GM19468 (cell line): ENCODE measurements around the gene ADGRL4.
A peak's percentile ranks its signal among the peaks of the same experiment; 100 is the strongest.
"Not testable (repeated sequence)": the region's sequence is repeated elsewhere in the genome, so short reads cannot be mapped to it uniquely, and the experiment has no call there.

Experiments used
- ATAC-seq: cut with Tn5 transposase; IDR thresholded peaks from one replicate; pipeline ENCODE4 v1.9.1; 2021; ENCODE audit warnings: mild to moderate bottlenecking, moderate library complexity, moderate number of reproducible peaks; ENCODE audit not compliant: unreplicated experiment; ENCODE audit errors: extremely low read depth

The ADGRL4 gene

GRCh38 chr1:79006564-79006963, at the start of gene ADGRL4:
ADGRL4 (minus strand) TSS chr1:79006730; CDS start chr1:79006654, 76 bp downstream.
- ATAC-seq: no peak

GRCh38 chr1:79055856-79056255, 49.3 kb upstream of the ADGRL4 start:
- no peak for ATAC-seq

- ATAC-seq: peak; percentile 95
These were observed 46.4 kb upstream of the ADGRL4 start for GRCh38 chr1:79052829-79053449.

- ATAC-seq: no peak
These were observed 38.6 kb upstream of the ADGRL4 start for GRCh38 chr1:79044974-79045650.

- no peak for ATAC-seq
These were observed 37.0 kb upstream of the ADGRL4 start for GRCh38 chr1:79043506-79043905.

- ATAC-seq: no peak
These were observed 36.0 kb upstream of the ADGRL4 start for GRCh38 chr1:79042539-79042938.

GRCh38 chr1:79042117-79042516, 35.6 kb upstream of the ADGRL4 start:
- ATAC-seq: peak; percentile 41

GRCh38 chr1:79041666-79042065, 35.1 kb upstream of the ADGRL4 start:
- ATAC-seq: no peak

GRCh38 chr1:79040424-79041082, 34.0 kb upstream of the ADGRL4 start:
- ATAC-seq: peak; percentile 83

- no peak for ATAC-seq
These were observed 30.6 kb upstream of the ADGRL4 start for GRCh38 chr1:79037085-79037484.

- ATAC-seq: no peak
These were observed 6.0 kb upstream of the ADGRL4 start for GRCh38 chr1:79012500-79012899.

GRCh38 chr1:79010589-79010988, 4.1 kb upstream of the ADGRL4 start:
- no peak for ATAC-seq

GRCh38 chr1:79005945-79006344, 585 bp downstream of the ADGRL4 start:
- ATAC-seq: no peak

GRCh38 chr1:79004916-79005315, 1.6 kb downstream of the ADGRL4 start:
- ATAC-seq: no peak

GRCh38 chr1:78996791-78997190, 9.7 kb downstream of the ADGRL4 start:
- no peak for ATAC-seq

- no peak for ATAC-seq
These were observed 19.5 kb downstream of the ADGRL4 start for GRCh38 chr1:78987042-78987441.

- ATAC-seq: no peak
These were observed 26.0 kb downstream of the ADGRL4 start for GRCh38 chr1:78980511-78980910.

GRCh38 chr1:78972723-78973122, 33.8 kb downstream of the ADGRL4 start:
- no peak for ATAC-seq

- not testable (repeated sequence) for ATAC-seq
These were observed 39.4 kb downstream of the ADGRL4 start for GRCh38 chr1:78967091-78967490.

- ATAC-seq: no peak
These were observed 47.8 kb downstream of the ADGRL4 start for GRCh38 chr1:78958711-78959110.

GRCh38 chr1:78950826-78951225, 55.7 kb downstream of the ADGRL4 start:
- no peak for ATAC-seq
